Hematopoietic multipotent progenitor cell treated with erythropoietin and hydrocortisone succinate and interleukin-3 and kit ligand, for 8 days (in vitro differentiated cells): ENCODE data around the gene LRRC74B.
"Not testable (repeated sequence)": the region's sequence is repeated elsewhere in the genome, so short reads cannot be mapped to it uniquely, and the experiment has no call there.

ENCODE experiments used
- DNase-seq: peaks from one replicate; pipeline ENCODE4 v3.0.0-alpha.2; 2015

The LRRC74B gene

DNA sequence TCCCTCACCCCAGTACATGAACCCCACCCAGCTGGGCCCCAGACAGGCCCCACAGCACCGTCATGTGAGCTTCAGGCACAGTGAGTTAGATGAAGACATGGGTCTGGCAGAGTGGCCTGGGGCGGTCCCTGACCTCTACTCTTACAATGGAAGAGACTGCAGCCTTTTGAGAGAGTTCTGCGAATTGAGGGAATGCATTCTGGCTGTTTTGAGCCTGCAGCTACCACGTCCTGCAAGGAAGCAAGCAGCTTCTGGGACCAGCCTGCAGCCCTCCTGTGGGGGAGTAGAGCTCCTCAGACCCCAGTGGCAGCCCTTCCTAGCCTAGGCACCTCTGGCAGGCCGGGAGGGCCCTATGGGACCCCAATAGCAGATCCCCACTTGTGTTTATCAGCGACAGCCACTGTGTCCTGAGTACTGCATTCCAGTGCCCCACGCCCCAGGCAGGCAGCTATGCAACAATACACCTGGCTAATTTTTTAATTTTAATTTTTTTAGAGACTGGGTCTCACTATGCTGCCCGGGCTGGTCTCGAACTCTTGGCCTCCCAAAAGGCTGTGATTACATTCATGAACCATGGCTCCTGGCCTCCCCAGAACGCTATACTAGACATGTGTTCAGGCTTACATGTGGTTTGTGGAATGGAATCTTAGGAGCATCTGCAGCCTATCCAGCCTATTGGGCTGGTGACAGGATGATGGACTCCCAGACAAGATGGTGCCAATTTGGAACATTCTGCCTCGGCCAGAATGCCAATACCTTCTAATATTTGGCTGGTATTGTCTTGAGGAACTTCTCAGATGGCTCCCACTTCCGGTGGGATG is 12.7 kb upstream of the LRRC74B start:
- DNase-seq, result no peak

DNA sequence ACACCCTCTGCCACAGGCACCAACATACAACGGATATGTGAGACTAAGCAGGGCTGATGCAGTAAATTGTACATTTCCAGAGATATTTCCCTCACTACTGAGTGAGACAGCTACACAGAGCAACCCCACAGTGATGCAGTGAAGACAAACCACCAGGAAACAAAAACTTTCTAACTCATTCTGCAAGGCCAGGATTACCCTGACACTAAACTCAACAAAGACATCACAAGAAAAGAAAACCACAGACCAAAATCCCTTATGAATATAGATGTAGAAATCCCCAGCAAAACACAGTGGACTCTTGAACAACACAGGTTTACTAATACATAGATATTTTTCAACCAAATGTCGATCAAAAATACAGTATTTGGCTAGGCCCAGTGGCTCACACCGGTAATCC is 11.9 kb upstream of the LRRC74B start:
- DNase-seq, result no peak

DNA sequence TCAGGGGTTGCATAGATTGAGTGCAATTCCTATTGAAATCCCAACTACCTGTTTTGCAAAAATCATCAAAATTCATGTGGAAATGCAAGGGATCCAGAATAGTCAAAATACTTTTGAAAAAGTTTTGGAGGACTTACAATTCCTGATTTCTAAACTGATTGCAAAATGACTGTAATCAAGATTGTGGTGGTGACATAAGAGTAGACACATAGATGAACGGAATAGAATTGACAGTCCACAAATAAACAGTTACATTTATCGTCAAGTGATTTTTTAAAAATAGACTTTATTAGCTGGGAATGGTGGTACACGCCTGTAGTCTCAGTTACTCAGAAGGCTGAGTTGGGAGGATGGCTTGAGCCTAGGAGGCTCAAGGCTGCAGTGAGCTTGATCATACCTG is 10.8 kb upstream of the LRRC74B start:
- DNase-seq, result no peak

DNA sequence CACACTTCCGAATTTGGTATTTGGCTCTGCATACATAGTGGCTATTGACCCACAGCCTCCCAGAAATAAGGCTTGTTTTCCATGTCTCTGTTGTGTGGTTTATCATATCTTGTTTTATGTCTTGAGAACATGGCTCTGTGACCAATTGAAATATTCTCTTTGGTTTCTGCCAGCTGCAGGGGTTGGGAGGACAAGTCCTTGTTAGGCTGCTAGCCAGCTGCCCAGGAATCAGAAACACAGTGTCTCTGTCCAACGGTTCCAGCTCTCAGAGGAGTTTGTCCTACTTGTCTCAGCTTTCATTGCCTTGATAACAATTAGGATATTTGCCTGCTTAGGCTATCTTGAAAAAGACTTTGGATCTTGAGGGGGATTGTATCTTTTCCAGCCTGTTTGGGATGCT is 7.3 kb upstream of the LRRC74B start:
- DNase-seq, result no peak

DNA sequence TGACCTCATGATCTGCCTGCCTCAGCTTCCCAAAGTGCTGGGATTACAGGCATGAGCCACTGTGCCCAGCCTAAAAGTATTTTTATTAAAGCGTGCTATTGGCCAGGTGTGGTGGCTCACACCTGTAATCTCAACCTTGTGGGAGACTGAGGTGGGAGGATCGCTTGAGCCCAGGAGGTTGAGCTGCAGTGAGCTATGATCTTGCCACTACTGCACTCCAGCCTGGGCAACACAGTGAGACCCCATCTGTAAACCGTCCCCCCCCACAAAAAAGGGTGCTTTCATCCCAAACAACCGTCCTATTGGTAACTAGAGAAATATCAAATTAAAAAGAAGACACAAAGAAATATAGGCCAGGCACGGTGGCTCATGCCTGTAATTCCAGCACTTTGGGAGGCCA is 6.6 kb upstream of the LRRC74B start:
- DNase-seq, result not testable (repeated sequence)

DNA sequence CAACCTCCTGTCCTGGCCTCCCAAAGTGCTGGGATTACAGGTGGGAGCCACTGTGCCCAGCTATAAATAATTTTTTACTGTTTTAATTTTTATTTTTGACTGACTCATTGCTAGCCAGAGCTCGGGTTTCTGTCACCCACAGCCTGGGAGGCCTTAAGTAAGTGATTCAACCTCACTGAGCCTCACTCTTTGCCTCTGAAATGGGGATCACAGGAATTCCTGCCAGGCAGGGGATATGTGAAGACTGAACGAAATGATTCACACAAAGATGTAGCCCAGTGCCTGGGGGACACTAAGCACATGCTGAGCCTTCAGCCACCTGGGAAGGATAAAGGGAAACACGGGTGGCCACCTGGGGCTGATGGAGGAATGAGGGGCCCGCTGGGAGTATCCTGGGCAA is 3.8 kb upstream of the LRRC74B start:
- DNase-seq, result no peak

DNA sequence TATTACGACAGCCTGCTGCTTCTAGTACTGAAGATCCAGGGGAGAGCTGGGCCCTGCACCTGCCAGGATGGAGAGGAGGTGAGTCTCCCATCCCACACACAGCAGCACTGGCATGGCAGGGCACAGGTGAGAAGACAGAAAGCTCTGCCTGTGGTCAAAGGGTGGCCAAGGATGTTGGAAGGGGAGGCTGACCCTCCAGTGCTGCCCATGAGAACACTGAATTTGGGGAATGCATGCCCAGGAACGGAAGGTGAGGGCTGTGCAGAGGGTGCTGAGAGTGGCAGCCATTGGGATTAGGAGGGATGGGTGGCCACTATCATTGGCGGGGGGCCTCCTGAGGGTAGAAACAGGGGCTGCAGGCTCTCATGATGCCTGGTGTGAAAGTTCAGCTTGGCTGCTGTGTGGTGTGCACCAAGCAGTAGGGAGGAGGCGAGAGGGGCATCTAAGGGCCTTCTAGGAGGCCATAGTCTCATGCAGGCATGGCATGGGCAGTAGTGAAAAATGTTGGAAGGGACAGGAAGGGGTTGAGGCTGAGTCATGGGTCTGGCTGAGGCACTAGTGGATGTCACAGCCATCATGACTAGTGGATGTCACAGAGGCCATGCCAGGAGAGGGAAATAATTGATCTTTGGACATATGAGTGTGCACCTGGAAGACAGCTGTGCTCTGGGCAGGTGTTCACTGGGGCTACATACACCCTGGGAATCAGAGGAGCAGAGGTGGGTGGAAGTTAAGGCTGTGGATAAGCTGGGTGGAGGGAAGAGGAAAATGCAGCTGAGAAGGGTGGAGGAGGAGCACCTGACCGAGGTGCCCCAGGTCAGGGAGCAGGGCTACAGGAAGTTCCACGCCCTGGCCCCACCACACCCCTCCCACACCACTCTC is 2.5 kb upstream of the LRRC74B start:
- DNase-seq, result no peak

DNA sequence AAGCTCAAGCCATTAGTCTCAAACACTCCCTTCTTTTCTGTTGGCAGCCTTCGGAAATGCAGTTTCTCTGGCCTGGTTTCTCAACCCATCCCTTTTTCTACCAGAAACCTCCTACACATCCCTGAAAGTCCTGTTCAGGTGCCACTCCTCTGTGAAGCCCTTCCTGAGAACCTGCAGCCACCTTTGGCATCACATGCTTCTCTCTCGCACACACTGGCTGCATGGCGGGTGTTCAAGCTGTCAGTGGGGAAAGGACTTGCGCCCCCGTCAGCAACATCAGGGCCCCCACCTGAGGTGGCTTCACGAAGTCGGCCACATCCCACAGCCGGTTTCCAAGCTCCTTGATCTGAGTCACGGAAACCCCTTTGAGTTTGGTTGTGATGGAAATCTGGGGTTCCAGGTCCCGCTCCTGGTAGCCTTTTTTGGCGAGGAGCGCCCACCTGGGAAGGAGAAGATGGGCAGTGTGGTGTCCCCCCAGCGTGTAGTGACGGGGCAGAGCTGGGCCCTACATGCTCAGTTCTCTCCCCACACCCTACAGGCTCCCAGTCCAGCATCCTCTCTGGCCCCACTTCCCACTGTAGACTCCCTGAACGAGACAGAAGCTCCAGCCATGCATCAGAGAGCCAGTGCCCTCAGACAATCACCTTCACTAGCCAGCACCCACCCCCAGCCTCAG is 1.7 kb upstream of the LRRC74B start:
- DNase-seq, result no peak

DNA sequence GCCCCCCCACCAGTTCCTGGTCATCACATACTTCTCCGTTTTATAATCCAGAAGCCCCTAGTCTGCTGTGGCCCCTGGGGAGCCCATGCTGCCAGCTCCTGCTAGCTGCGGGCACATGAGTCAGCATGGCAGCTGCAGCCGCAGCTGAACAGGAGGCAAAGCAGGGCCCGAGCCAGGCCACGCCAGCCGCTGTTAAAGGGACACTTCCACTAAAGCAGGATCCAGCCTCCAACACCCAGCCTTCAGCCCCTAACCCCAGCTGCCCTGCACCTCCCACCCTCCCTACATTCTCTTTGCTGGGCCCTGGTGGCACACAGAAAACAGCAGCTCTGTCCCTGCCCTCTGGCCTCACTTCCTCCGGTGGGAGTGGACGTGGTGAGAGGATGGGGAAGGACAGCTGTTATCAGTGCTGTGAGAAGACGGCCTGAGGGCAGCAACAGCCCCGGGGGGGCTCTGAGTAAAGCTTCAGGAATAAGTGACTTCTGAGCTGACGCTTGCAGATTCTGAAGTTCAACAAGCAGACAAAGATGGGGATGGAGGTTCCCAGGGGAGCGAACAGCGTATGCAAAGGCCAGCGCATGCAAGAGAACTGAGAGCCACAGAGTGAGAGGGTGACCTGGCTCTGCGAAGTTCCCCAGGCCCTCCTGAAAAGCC is 688 bp upstream of the LRRC74B start:
- no peak for DNase-seq

DNA sequence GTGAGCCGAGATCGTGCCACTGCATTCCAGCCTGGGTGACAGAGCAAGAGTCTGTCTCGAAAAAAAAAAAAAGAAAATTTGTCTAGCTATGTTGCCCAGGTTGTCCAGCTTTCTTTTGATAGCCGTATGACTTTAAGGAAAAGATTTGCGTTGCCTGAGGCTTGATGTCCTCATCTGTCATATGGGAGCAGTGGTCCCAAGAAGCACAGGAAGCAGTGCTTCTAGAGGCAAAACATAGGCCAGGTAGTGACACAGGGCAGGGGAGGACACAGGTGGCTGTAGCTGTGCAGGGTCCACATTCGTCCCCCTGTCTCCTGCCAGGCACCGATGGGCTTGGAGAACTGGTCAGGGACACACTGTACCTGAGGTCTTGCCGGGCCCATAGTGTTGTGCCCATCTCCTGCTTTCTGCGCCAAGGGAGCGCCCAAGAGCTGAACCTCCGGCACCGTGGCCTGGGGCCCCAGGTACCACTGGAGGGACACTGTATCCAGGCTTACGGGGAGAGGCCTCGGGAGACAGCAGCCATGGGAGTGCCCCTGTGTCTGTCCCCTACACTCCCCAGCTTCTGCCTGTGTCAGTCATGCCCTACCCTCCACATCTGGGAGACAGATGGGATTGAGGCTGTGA is 1.4 kb downstream of the LRRC74B start:
- DNase-seq, result no peak

DNA sequence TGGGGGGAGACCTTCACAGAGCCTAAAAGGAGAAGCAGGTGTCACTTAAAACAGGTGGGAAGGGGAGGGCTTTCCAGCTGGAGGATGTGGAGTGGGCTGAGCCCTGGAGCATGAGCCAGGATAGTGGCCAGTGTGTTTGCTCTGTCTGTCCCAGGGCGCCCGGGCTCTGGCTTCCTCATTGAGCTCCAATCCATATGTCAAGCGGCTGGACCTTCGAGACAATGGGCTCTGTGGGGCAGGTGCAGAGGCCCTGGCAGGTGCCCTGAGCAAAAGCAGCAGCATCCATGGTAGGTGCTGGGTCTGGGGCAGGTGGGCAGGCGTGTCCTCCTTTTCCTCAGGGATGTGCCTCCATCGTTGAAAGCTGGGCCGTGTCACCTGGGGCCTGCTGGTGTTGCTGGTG is 2.0 kb downstream of the LRRC74B start:
- no peak for DNase-seq

DNA sequence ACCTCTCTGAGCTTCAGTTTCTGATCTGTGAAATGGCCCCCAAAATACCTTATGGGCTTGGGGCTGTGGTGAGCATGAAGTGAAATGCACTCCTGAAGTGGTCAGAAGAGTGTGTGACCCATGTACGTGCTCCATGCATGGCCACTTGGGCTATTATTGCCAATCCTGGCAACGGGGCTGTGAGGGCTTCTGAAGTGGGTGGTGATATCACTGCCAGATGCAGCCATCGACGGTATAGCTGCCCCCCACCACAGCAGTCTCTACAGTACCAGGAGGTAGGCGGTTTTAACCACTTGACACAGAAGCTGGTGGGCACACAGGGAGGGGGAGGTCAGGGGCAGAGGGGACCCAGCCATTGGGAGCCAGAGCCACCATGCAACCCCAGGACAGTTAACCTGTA is 2.7 kb downstream of the LRRC74B start:
- DNase-seq, result not testable (repeated sequence)

DNA sequence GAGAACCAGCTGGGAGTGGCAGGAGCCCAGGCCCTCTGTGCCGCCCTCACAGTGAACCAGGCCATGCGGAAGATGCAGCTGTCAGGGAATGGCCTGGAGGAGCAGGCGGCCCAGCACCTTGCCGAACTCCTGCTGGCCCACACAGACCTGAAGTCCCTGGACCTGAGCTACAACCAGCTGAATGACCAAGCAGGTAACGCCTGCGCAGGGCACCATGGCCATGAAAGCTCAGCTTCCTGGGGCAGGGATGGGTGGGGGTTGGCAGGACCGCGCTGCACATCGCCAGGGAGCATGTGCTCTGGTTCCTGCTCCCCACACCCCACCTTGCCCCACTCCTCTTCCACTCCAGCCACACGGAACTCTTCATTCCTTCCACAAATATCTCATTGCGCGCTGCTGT is 3.2 kb downstream of the LRRC74B start:
- DNase-seq, result not testable (repeated sequence)

DNA sequence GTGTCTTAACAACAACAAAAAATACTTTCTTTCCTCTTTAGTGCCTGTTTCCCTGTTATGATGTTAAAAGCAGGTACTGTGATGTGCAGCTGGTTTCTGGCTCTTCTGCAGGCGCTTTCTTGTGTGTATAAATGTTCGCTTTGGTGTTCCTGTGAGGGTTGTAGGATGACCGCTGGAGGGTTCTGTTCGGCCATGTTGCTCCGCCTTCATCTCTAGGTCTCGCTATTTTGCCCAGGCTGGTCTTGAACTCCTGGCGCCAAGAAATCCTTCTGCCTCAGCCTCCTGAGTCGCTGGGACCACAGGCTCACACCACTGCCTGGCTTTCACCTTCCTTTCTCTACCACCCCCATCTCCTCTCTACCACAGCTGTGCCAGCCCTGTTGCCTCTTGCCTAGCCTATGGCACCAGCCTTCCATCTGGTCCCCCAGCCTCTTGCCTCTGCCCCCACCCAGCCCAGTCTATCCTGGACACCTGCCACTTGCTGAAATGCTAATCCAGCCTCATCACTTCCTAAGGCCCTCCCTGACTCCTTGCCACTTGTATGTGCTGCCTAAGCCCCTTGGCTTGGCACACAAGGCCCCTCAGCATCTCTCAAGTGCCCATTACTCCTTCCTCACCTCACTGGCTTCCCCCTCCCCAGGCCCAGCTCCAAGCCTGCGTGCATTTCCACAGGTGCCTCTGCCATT is 5.5 kb downstream of the LRRC74B start:
- no peak for DNase-seq

DNA sequence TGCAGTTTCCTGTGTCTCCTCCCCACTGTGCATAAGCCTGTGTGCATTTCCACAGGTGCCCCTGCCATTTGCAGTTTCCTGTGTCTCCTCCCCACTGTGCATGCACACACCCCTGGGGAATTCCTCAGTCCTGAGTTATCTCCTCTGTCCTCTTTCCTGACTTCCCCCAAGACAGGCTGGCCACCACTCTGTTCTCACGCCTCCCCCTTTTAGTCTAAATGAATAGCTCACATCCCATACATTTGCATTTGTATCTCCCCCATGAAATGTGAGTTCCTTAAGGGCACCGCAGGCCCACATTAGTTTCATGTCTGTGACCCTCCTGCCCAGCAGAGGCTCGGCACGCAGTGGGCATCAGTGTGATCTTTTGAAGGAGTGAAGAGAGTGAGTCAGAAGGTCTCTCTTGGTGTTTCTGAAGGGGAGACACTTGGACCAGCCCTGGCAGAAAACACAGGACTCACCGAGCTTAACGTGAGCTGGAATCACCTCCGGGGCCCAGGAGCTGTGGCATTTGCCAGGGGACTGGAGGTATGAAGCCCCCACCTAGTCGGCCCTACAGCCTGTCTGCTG is 6.2 kb downstream of the LRRC74B start:
- DNase-seq, result no peak

DNA sequence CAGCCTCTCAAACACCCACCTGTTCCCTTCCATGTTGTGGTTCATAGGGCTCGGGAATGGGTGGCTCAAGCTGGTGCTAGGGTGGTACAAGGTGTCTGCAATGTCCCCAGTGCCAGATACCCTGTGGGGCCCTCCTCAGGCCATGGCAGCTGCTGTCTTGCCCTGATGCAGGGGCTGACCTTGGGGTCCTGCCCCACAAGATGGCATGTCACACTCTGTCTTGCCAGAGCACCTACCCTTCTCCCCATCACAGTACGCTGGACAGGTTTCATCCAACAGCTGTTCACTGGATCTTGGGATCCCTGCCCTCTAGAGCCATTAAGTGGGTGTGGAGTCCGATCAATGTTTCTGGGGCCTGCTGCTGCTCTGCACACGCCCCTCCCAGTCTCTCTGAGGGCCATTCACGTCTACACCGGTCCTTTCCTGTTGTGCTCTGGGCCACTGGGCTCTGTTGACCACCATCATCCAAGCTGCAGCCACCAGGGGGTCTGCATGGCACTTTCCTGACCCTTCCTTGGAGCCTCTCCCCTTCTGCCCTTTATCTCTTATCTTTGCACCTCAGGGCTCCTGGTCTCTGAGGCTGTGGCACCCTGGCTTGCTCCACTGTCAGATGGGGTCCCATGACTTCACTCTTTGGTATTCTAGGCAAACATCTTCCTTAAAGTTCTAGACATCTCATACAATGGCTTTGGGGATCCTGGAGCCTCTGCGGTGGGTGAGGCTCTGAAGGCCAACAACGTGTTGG is 7.1 kb downstream of the LRRC74B start:
- DNase-seq, result no peak

DNA sequence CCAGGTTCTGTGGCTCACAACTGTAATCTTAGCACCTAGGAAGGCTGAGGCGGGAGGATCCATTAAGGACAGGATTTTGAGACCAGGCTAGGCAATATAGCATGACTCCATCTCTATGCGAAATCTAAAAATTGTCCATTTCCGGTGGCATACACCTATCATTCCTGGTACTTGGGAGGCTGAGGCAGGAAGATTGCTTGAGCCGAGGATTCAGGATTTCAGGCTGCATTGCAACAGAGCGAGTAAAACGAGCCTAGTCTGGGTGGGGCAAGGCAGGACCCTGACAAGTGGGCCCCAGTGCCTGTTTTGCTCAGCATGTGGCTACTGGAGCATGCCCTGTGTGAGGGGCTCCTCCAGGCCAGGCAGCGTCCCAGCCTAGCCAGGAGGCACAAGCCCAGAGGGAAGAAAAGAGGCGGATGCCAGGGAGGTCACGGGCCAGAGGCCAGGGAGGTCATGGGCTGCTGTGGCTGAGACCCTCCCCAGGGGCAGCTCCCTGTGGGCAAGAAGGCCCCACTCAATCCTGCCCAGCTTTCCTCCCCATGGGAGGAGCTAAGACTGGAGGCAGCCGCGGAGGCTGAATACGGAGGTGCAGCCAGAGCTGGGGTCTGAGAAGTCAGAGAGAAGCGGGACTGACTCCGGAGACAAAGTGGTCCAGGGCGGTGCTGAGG is 8.4 kb downstream of the LRRC74B start:
- DNase-seq, result no peak

DNA sequence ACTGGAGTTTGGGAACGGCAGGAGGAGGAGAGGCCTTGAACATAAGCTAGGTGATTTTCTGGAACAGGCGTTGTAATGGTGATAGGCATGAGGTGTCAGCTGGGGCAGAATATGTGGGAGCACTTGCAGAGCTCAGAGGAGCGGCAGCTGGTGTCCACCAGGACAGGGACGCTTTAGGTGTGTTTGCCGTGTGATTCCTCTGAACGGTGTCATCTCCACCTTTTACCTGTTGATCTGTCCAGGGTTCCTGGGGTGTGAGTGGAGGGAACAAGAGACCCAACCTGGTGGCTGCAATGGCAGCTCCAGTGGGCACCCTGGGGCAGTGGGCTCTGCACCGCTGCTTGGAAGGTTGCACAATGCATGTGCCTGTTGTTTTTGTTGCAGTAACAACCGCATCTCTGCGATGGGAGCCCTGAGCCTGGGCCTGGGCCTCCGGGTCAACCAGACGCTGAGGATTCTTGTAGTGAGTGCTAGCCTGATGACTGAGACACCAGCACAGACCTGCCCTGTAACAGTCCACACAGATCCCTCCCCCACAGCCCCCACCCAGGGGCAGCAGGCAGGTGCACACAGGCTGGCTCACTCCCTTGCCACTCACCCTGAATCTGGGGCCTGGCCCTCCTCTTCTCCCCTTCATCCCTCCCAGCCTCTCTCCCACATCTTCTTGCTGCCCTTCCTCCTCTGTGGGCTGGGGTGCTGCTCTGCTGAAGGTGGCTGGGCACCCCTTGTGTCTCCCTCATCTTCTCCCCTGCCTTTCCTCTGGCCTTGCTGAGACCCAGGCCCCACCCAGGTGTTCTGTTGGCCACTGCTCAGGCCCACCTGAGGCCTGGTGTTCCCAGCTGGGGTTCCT is 9.2 kb downstream of the LRRC74B start:
- no peak for DNase-seq

DNA sequence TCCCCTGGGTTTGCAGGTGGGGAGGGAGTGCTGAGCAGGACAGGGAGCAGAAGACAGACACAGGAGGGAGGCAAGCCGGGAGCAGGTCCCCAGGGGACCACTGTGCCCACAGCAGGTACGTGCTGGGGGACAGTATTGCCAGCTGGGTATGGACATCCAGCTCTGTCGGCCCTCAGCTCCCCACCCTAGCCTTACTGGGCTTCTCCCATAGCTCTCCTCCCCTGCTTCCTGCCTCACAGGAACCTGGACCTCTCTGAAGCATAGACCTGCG is 9.8 kb downstream of the LRRC74B start:
- no peak for DNase-seq
